Activated CD8-positive, alpha-beta T cell treated with anti-CD3 and anti-CD28 coated beads, Interleukin-2, amount 10 ng/mL, durations not matched to agents 7 days and 5 days (primary cell): ENCODE data around the gene RFX2. TPM values are rescaled to one million over a fixed set of nuclear protein-coding genes. Genes with fewer than 3 reads are reported as not detected.

Experiments used
- total RNA-seq, 2 experiments: library from RNA; stranded (reverse); gene quantifications; one replicate each; pipeline ENCODE4 v1.2.3, GENCODE V29; 2021

The RFX2 gene
- total RNA-seq, 2 experiments from 2014 or later = 12.3 to 13.8 TPM

Other genes starting within 250 kb of the RFX2 start
- gene FUT5, start 240.0 kb downstream of the RFX2 start, total RNA-seq = not detected
- 100 to 1,000 TPM; 225 to 228 TPM for gene NDUFA11, start 206.7 kb downstream of the RFX2 start, total RNA-seq
- gene VMAC, start 205.6 kb downstream of the RFX2 start, total RNA-seq = 1 to 10 TPM; 6.2 to 6.8 TPM
- gene CAPS, start 196.2 kb downstream of the RFX2 start, total RNA-seq = 10 to 100 TPM; 11.4 to 12.0 TPM
- gene RANBP3, start 132.4 kb downstream of the RFX2 start, total RNA-seq = 10 to 100 TPM; 82.2 to 93.6 TPM
- gene ACSBG2, start 25.2 kb upstream of the RFX2 start, total RNA-seq = not detected
- gene MLLT1, start 169.5 kb upstream of the RFX2 start, total RNA-seq = 10 to 100 TPM; 37.3 to 48.7 TPM
- gene ACER1, start 223.1 kb upstream of the RFX2 start, total RNA-seq = under 1 TPM; 0.26 to 0.29 TPM